H1 (cell line): ENCODE data around the gene ACKR2. TPM values are rescaled to one million over a fixed set of nuclear protein-coding genes. Genes with fewer than 3 reads are reported as not detected.

Experiments
- JUN ChIP-seq: IDR thresholded peaks from 2 replicates; pipeline ENCODE4 v1.6.1; 2011; ENCODE audit warnings: low read depth, mild to moderate bottlenecking, improper control_type of control experiment, low read length
- KDM5A ChIP-seq: fragments of 200-600 bp; IDR thresholded peaks from 2 replicates; pipeline ENCODE4 v1.7.1; 2012; ENCODE audit warnings: mild to moderate bottlenecking, low read length, inconsistent platforms, mixed read lengths
- SIRT6 ChIP-seq: IDR thresholded peaks from one replicate; pipeline ENCODE4 v1.7.1; 2012; ENCODE audit warnings: low read length, inconsistent platforms
- SP2 ChIP-seq: IDR thresholded peaks from 2 replicates; pipeline ENCODE4 v1.6.1; 2012; ENCODE audit warnings: mild to moderate bottlenecking, low read length, inconsistent platforms
- TAF7 ChIP-seq: optimal IDR thresholded peaks from 2 replicates; pipeline ENCODE3; 2011; ENCODE audit warnings: low read depth, mild to moderate bottlenecking, inconsistent platforms, low read length, moderate library complexity, borderline replicate concordance
- YY1 ChIP-seq: IDR thresholded peaks from 2 replicates; pipeline ENCODE4 v1.6.1; 2011; ENCODE audit warnings: low read depth, mild to moderate bottlenecking, low read length
- polyA plus RNA-seq, 7 experiments: library from polyadenylated mRNA; depleted of rRNA in 3 of 7; stranded (reverse) in 5 of 7; unstranded in 2 of 7; fragments of >200 nt in 5 of 7; fragments of 200-250 nt in 2 of 7; gene quantifications; 1 replicate in 5 of 7; 2 replicates in 1 of 7; 4 replicates in 1 of 7; pipeline versions ENCODE4 v1.2.1 to v1.2.3, GENCODE V29; 2011 to 2013; ENCODE audit warnings: missing spikeins in 2 of 7, mixed read lengths in 2 of 7
- total RNA-seq: library from RNA; stranded (reverse); fragmentation: NEBNext Ultra II Directional; extraction: Animal tissue kit (Norgen Biotek cat#: 25700); gene quantifications from 2 replicates; pipeline ENCODE4 v1.2.1, GENCODE V29; 2021

The ACKR2 gene
- total and polyA plus RNA-seq, 2 of the 8 experiments (the other 6 are each of a cell fraction or from before 2014, with no cell fraction given), result 0.09 to 0.12 TPM

DNA sequence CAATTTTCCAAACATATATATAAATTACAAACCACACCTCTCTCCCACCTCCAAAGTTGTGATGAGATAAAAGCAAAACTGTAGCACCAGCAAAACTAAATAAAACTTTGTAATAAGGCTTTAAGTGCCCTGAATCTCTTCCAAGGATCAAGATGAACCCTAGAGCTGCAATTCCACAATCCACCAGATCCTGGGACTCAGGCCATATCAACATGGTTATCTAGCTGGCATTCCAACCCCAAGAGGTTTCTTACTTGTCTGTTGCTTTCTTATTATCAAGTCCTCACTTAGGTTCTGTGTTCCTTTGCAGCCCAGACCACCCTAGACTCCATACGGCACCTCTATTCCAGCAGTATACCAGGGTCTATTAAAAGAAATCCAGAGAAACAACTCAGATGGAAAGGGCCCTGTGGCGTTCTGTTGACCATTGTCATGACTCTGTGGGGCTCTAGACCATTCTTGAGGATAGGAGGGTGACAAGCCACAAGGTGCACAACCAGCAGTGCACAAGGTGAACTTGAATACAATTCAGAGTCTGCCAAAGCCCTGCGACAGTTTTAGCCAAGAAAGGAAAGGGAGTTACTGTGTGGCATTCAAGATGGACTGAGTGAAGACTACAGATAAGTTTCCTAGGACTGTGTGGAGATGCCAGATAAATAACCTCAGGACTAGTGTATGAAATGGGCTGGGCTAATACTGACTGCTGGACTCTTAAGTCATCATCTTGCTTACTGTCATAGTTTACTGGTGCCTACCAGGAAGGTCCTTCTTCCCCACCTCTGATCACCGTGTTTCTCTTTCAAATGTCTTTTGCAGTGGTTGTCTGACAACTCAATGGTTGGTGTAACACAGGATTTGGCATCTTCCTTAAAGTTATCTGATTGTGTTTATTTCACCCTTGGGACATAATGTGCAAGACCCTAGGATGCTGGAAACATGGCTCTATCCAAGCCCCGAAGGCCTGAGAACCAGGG is 27.2 kb downstream of the ACKR2 start (continued):
- TF ChIP-seq SP2 (no peak), TAF7 (no peak), KDM5A (no peak), JUN (no peak), SIRT6 (no peak), YY1 (no peak)
- TF ChIP-seq, all 59 proteins: peak for 0
